ENCODE results near the gene MAPK4. TPM values are rescaled to one million over a fixed set of nuclear protein-coding genes. Genes with fewer than 3 reads are reported as not detected.

The MAPK4 gene
- total RNA-seq, 1 experiment from 2014 or later, result 4.2 TPM

DNA sequence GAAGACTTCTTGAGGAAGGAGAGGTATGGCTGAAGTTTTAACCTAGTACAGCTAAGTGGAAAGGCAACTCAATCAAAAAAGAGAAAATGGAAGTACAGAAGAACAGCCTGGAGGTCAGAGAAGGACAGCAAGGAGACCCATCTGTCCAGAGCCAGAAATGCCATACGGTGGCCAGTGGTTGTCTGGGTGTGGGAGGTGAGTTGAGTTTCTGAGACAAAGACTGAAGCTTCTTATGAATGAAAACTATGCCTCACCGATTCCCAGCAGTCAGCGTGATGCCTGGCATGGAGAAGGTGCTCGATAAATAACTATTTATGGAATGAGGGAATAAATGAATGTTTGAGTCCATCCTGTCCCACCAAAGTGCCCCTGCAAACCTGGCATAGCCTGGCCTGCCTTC lies 161.1 kb downstream of the MAPK4 start:
- H3K27me3 Mint-ChIP-seq (ENCODE audit: low read depth), result no peaks in the 10 kb centered on the region; the same call in 1 of the 2 replicates
- ChIA-PET POLR2A (no interaction called here), CTCF (no interaction called here)

DNA sequence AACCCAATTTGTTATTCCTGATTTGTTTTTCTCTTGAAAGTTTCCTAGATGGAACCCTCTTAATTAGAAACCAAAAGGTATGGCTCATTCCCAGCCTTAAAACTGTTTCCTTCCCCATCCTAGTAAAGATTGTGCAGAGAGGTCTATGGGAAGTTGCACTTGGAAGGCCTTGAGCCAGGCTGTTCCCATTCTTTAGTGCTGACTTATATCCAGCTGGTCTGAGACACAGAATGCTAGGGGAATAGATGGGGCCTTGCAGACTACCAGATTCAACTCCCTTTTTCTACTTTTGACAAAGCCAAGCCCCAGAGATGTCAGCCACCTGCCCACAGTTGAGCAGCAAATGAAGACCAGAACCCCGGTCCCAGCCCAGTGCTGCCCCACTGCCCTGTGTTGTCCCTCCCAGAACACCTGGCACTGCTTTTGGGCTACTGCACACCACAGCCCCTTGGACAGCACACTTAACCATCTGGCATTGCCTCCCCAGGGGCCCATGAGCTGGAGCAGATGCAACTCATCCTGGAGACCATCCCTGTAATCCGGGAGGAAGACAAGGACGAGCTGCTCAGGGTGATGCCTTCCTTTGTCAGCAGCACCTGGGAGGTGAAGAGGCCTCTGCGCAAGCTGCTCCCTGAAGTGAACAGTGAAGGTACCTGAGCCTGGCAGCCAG lies 161.7 kb downstream of the MAPK4 start:
- no peak for DNase-seq (ENCODE audit: low spot score)
- peaks cover 4% of the 10 kb centered on the region; the same call in 1 of the 2 replicates for H3K9me3 Mint-ChIP-seq
- POLR2A ChIA-PET, result no interaction called here
- no peaks in the 10 kb centered on the region; the same call in 1 of the 2 replicates for H3K27me3 Mint-ChIP-seq (ENCODE audit: low read depth)
- CTCF ChIA-PET, result interaction anchor here (1.1 kb wide), 2 partner anchors 9 to 59 kb away, joined by 4 to 10 read pairs; no protein-coding TSS in a partner anchor
- H3K36me3 Mint-ChIP-seq, result no peaks in the 10 kb centered on the region
- no peak overlapping the region for H3K27ac Mint-ChIP-seq
- no peak overlapping the region for H3K4me3 Mint-ChIP-seq
- no peak for ATAC-seq
- peaks cover 13% of the 10 kb centered on the region for H3K4me1 Mint-ChIP-seq
- TF ChIP-seq PRDM15 (CRISPR knock-in tag; IDR thresholded peaks at IDR 0.05) (no peak), SOX15 (CRISPR knock-in tag; IDR thresholded peaks at IDR 0.05) (no peak), AR (CRISPR knock-in tag; IDR thresholded peaks at IDR 0.05) (no peak), ZNF281 (CRISPR knock-in tag; IDR thresholded peaks at IDR 0.05) (no peak), FOXJ3 (CRISPR knock-in tag; IDR thresholded peaks at IDR 0.05; ENCODE audit: borderline replicate concordance) (no peak), E2F5 (CRISPR knock-in tag; IDR thresholded peaks at IDR 0.05) (no peak), EMX1 (CRISPR knock-in tag; IDR thresholded peaks at IDR 0.05) (no peak), ESRRA (CRISPR knock-in tag; IDR thresholded peaks at IDR 0.05; ENCODE audit: borderline replicate concordance) (no peak), RELA (CRISPR knock-in tag; IDR thresholded peaks at IDR 0.05; ENCODE audit: borderline replicate concordance) (no peak), ZNF671 (CRISPR knock-in tag; IDR thresholded peaks at IDR 0.05) (no peak)
- TF ChIP-seq, protein P1, sequence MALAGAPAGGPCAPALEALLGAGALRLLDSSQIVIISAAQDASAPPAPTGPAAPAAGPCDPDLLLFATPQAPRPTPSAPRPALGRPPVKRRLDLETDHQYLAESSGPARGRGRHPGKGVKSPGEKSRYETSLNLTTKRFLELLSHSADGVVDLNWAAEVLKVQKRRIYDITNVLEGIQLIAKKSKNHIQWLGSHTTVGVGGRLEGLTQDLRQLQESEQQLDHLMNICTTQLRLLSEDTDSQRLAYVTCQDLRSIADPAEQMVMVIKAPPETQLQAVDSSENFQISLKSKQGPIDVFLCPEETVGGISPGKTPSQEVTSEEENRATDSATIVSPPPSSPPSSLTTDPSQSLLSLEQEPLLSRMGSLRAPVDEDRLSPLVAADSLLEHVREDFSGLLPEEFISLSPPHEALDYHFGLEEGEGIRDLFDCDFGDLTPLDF (CRISPR knock-in tag; IDR thresholded peaks at IDR 0.05), result no peak

More for the DNA sequence above, 161.1 kb downstream of the MAPK4 start:
- H3K4me3 Mint-ChIP-seq, result no peak overlapping the region
- no peak for DNase-seq (ENCODE audit: low spot score)
- peaks cover 10% of the 10 kb centered on the region for H3K9me3 Mint-ChIP-seq
- no peak for ATAC-seq
- no peak overlapping the region for H3K27ac Mint-ChIP-seq
- TF ChIP-seq ZNF396 (CRISPR knock-in tag; IDR thresholded peaks at IDR 0.05; ENCODE audit: borderline replicate concordance), result no peak
- TF ChIP-seq, protein P2, sequence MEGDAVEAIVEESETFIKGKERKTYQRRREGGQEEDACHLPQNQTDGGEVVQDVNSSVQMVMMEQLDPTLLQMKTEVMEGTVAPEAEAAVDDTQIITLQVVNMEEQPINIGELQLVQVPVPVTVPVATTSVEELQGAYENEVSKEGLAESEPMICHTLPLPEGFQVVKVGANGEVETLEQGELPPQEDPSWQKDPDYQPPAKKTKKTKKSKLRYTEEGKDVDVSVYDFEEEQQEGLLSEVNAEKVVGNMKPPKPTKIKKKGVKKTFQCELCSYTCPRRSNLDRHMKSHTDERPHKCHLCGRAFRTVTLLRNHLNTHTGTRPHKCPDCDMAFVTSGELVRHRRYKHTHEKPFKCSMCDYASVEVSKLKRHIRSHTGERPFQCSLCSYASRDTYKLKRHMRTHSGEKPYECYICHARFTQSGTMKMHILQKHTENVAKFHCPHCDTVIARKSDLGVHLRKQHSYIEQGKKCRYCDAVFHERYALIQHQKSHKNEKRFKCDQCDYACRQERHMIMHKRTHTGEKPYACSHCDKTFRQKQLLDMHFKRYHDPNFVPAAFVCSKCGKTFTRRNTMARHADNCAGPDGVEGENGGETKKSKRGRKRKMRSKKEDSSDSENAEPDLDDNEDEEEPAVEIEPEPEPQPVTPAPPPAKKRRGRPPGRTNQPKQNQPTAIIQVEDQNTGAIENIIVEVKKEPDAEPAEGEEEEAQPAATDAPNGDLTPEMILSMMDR (IDR thresholded peaks at IDR 0.05), result no peak
- TF ChIP-seq IRF2 (CRISPR knock-in tag; IDR thresholded peaks at IDR 0.05; ENCODE audit: borderline replicate concordance, low read depth), result no peak
- no peak for TF ChIP-seq GRHL2 (CRISPR knock-in tag; IDR thresholded peaks at IDR 0.05; ENCODE audit: insufficient replicate concordance, severe bottlenecking)
- TF ChIP-seq KAT7 (CRISPR knock-in tag; IDR thresholded peaks at IDR 0.05; ENCODE audit: borderline replicate concordance), result no peak
- no peak for TF ChIP-seq MXD4 (CRISPR knock-in tag; IDR thresholded peaks at IDR 0.05; ENCODE audit: borderline replicate concordance)
- TF ChIP-seq JUN (CRISPR knock-in tag; IDR thresholded peaks at IDR 0.05), result no peak
- no peak for TF ChIP-seq ZBTB43 (CRISPR knock-in tag; IDR thresholded peaks at IDR 0.05)
- TF ChIP-seq FOXJ3 (CRISPR knock-in tag; IDR thresholded peaks at IDR 0.05; ENCODE audit: borderline replicate concordance), result no peak
- no peak for TF ChIP-seq ZNF263 (CRISPR knock-in tag; IDR thresholded peaks at IDR 0.05; ENCODE audit: low read depth)
- H3K36me3 Mint-ChIP-seq, result peaks cover 3% of the 10 kb centered on the region; the same call in 1 of the 2 replicates
- peaks cover 7% of the 10 kb centered on the region for H3K4me1 Mint-ChIP-seq
